NCI-H226 (cell line): ENCODE results near the gene SCIN.
"Not testable (repeated sequence)": the region's sequence is repeated elsewhere in the genome, so short reads cannot be mapped to it uniquely, and the experiment has no call there.

Source experiments
- DNase-seq: peaks from one replicate; pipeline ENCODE4 v3.0.0-alpha.2; 2015

Gene SCIN

GRCh38 chr7:12650080-12650479 lies 79.6 kb downstream of the SCIN start:
- DNase-seq: no peak

DNA sequence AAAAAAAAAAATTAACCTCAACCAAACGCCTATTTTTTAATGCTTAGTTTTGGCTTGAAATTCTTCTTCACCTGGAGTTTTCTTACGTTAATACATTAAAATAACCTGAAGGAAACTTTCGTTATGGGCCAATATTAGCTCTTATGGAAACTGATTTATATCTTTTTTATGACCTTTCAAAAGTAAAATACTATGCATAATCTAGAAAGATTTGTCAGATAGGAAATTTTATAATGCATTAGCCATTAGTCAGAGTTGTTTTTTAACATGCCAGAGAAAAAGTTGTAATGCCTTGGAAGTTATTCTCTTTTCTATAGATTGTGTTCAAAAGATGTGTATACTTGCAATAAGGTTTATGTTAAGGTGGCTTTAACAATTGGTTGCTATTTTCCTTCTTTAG lies 82.6 kb downstream of the SCIN start:
- no peak for DNase-seq

DNA sequence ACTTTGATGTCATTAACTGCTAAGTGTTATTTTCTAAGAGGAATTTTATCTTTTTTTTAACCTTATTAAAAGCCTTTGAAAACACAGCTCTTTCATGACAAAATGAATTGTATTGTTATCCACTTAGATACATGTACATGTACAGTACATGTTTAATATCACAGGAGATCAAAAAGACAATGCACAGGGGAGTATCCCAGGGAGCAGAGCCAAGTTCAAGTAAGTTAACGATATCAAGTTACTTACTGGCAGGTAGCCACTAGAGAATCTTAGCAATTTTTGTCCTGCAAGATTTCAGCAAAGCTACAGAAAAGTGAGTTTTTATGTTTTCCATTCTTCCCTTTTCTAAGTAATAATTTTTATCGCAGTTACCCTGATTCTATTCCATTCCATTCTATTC lies 83.0 kb downstream of the SCIN start:
- peak; percentile 71 for DNase-seq

DNA sequence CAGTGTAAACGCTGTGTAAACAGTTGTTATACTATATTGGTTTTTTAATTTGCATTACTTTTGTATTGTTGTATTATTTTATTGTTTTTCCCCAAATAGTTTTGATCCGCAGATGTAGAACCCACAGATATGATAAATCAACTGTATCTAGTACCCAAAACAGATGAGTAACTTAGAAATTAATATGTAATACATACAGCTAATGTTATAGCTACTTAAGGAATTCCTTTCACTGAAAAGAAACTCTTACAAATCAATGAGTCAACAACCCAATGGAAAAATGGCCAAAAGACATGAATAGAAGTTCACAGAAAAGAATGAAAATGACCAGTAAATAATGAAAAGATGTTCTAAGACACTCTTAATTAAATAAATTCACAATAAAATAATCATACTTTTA lies 84.6 kb downstream of the SCIN start:
- DNase-seq: no peak

DNA sequence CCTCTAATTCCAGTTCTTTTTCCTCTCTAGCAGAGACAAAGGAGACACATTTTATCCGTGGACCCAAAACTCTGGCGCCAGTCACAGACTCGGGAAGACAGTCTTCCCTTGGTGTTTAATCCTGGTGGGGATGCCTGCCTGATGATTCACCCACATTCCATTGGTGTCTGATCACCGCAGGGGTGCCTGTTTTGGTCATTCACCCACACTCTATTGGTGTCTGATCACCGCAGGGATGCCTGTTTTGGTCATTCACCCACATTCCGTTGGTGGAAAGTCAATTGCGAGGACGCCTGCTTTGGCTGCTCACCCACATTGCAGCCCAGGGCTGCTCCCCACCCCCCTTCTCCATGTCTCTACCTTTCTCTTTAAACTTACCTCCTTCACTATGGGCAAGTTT lies 89.9 kb downstream of the SCIN start:
- peak; percentile 99 for DNase-seq

- DNase-seq: peak; percentile 59
Observed at GRCh38 chr7:12660986-12661385, 90.5 kb downstream of the SCIN start.

DNA sequence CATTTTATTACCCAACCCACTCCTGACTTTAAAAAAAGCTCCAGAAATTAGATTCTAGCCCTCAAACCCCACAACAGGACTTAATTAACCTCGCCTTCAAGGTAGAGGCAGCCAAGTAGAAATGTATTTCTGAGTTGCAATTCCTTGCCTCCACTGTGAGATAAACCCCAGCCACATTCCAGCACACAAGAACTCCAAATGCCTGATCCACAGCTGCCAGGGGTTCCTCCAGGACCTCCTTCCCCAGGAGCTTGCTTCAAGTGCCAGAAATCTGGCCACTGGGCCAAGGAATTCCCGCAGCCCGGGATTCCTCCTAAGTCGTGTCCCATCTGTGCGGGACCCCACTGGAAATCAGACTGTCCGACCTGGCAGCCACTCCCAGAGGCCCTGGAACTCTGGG lies 91.1 kb downstream of the SCIN start:
- DNase-seq: no peak

- peak; percentile 49 for DNase-seq
Observed at GRCh38 chr7:12670000-12670729, 99.6 kb downstream of the SCIN start.

DNA sequence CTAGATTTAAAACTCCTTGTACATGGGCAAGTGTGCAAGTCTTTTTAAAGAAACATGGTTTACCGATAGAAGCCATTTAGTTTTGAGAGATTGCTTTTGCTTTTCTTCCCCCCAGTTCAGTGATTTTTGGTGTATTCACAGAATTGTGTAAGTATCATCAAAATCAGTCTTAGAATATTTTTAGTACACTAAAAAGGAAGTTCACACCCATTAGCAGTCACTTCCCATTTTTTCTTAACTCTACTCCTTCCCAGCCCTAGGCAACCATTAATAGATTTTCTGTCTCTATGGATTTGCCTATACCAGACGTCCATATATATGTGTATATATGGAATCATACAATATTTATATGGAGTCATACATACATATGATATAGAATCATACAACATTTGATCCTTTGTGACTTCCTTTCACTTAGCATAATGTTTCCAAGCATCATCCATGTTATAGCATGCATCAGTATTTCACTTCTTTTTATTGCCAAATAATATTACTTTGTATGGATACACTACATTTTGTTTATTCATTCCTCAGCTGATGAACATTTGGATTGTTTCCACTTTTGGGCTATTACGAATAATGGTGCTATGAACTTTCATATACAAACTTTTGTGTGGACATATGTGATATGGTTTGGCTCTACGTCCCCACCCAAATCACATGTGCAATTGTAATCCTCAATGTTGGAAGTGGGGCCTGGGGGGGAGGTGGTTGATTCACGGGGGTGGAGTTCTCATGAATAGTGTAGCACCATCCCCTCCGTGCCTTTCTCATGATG lies 100.4 kb downstream of the SCIN start:
- no peak for DNase-seq

- not testable (repeated sequence) for DNase-seq
Observed at GRCh38 chr7:12673436-12673835, 102.9 kb downstream of the SCIN start.

DNA sequence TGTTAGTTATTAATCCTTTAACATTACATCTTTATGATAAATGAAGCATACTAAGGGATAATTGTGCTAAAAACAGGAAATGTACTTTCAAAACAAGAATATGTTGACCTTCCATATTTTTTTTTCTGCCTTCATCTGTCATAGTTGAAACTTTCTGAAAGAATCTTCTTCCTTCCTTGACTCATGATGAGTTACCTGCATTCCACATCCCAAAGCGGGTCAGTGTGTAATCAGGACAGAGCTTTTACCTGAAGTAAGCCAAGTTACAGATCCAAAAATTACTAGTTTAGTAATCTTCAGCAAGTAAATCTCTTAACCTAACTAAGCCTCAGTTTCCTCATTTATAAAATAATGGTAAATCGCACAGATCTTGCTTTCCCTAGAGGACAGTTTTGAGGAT lies 103.5 kb downstream of the SCIN start:
- no peak for DNase-seq

DNA sequence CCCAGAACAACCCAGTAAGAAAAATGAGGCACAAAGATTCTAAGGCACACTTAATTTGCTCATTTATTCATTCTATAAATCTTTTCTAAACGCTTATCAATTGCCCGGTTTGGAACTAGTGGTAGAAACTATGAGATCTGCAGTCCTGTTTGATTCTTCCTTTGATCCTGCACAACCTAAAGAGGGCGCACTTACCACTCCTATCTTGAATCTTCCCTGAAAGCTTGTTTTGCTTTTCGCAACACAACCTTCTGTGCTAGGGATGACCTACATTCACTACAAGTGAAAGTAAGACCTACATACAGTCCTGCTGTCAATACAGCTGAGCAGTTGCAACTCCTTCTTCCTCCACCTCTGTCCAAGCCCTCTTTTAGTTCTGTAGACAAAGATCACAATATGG lies 104.3 kb downstream of the SCIN start:
- peak; percentile 83 for DNase-seq

GRCh38 chr7:12683678-12684585 lies 113.4 kb downstream of the SCIN start:
- peak; percentile 30 for DNase-seq

GRCh38 chr7:12684733-12685132 lies 114.2 kb downstream of the SCIN start:
- no peak for DNase-seq

DNA sequence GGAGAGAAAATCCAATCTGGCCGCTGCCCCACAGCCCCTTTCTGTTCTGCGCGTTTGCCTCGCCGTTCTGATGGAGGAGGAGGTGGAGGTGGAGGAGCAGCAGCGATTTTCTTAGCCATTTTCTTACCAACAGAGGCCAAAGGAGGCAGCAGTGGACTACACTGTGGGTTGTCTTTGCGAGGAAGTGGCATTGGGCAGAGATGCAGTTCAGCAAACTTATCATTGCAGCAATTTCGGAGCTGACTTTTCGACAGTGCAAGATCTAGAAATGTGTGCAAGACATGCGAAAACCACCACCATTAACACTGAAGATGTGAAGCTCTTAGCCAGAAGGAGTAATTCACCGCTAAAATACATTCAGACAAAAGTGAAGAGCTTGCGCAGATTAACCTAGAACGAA lies 115.0 kb downstream of the SCIN start:
- peak; percentile 43 for DNase-seq

DNA sequence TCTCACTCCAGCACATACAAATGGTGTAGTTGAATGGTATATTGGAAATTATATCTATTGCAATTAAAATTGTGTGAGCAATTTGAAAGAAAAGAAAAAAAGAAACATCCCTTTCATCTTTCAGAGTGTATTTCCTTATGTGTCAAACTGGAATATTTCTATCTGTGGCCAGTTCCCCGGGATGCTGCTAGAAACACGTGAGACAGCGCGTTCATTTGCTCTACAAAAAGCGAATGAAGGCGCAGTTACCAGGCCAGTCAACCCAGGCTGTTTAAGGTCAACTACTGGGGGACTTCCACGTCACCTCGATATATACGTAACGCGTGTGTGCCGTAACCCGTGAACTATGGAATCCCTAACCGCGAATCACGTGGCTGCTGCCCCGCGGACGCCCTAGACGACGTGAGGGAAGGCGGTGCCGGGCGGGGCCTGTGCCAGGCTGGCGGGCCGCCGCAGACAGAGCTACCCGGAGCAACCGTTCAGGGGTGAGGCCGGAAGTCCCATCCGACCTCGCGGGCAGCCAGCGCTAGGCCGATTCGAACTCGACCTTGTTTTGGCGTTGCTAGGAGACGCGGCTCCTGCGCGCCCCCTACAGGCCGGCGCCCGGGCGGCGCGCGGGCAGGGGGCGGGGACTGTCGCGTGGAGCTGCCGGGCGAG lies 115.8 kb downstream of the SCIN start:
- peak; percentile 99 for DNase-seq

DNA sequence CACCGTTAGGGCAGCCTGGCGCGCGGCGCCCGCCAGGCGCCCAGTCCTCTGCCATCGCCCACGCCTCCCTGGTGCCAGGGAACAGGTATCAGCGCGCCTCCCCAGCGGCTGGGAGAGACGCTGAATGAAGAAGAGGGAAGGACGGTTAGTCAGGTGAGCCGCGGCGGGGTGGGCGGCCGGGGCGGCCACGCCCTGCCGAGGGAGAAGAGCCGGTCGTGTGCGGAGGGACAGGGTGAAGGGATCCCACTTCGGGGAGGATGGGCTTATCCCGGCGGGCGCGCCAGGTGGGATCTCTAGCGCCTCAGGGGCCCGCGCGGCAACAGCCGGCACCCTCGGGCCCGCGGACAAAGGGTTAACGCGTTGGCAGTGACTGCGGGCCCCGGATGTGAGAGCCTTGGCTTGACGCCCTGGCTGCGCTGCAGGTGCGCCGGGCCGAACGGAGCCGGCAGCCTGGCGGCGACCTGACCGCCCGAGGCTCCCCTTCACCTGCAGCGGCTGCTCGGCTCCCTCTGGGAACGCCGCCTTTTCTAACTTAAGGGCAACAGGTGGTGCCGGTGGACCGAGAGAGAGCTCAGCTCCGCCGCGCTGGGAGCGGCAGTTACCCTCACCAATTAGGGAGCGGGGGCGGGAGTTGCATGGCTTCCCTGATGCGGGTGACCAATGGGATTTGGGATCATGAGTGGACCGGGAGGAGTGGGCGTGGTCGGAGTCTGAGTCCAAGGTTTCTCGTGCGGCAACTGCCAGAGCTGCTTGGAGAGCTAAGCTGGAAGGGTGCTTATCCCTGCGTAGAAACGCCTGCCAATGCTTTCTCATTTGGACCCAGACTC lies 116.6 kb downstream of the SCIN start, which contains the start of gene ARL4A:
Gene ARL4A (plus strand): TSS at position 743 of the 827 bp plus-strand sequence. CDS start 622 bp downstream, outside the sequence.
- peak; percentile 100 for DNase-seq

GRCh38 chr7:12687718-12688171 lies 117.2 kb downstream of the SCIN start:
- DNase-seq: no peak

GRCh38 chr7:12688485-12689170 lies 118.1 kb downstream of the SCIN start:
- not testable (repeated sequence) for DNase-seq

DNA sequence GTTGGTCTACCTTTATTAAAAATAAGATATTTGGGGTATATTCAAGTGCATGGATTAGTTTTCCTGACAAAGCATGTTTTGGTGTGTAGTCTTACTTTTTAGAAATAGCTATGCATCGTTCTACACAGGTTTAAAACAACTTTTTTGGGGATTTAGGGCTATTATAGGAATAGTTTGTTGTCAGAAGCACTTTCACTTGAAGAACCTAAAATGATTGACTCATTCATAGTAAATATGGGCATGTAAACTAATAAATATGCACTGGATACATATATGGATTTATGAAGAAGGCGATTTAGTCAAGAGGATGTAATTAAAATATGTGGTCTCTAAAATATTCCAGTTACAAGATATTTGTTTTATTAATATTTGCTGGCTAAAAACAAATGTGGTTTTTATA lies 118.9 kb downstream of the SCIN start:
- DNase-seq: no peak
